ENCODE measurements around the gene SLC46A3. TPM values are rescaled to one million over a fixed set of nuclear protein-coding genes. Genes with fewer than 3 reads are reported as not detected.
"Not testable (repeated sequence)": the region's sequence is repeated elsewhere in the genome, so short reads cannot be mapped to it uniquely, and the experiment has no call there.

Gene SLC46A3
- total RNA-seq, result 39.2 TPM

DNA sequence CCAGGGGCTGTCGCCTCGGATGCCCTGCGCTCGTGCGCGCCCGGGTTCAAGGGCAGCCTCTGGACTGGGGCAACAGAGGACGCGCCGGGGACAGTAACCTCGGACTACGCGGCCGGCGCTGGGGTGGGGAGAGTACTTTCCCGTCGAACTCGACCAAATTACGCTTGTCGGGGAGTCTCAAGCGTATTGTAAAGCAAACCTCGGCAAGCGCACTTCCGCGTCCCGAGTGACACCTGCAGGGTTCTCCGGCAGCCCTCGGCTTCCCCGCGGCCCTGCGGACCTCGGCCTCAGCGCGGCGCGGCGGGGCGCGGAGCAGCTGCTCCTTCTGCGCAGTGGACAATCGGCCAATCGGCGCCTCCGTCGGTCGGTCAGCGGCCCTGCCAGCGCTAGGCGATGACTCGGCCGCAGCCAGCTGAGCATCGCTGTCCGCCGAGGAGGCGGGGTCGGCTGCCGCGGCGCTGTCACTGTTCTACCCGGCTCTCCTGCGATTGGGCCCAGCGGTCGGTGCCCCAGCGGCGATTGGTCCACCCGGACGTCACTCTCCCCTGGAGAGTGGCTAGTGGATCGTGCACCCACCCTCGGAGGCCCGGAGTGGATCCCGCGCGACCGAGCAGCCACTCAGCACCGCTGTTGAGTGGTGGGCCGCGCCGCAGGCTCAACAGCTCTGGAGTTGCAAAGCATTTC lies at the start of gene SLC46A3:
SLC46A3 (minus strand) TSS at position 428 of the 684 bp plus-strand sequence. CDS start 972 bp downstream, outside the sequence.
- DNase-seq (ENCODE audit: low spot score), result peak; percentile 100
- peak; percentile 93 for ATAC-seq

GRCh38 chr13:28763887-28764286 lies 45.1 kb upstream of the SLC46A3 start:
- ATAC-seq (no peak), DNase-seq (ENCODE audit: low spot score) (no peak)

DNA sequence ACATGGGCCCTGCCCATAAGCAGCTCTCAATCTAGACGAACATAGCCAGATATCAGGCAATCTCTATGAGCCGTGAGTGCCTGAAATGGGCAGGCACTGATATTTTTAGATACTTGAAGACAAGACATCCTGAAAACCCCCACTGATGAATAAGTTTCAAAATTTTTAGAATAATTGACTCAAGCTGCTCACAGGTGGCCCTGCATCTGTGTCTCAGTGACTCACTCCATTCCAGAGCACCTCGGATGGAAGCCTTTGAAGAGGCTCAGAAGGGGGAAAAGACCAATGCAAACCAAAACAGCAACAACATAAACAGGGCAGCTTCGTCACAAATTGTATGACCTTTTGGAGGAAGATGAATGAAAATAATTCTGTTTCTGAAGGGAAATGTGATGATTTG lies 42.8 kb upstream of the SLC46A3 start:
- no peak for ATAC-seq
- no peak for DNase-seq (ENCODE audit: low spot score)

DNA sequence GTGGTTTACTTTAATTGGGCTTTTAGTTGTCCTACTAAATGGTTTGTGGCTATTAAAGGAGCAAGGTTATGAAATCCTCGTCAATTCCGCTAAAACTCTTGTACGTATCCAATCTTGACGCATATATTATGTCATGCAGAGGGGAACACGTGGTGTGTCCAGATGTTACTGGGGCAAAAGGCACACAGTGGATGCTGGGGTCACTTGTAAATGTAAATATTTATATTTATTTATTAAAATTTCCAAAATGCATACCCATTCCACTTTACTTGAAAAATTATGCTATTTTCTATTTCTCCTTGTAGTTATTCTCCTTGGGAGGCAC lies 36.7 kb upstream of the SLC46A3 start:
- ATAC-seq (no peak), DNase-seq (ENCODE audit: low spot score) (no peak)

GRCh38 chr13:28754698-28755545 lies 36.2 kb upstream of the SLC46A3 start:
- peak; percentile 73 for ATAC-seq
- DNase-seq (ENCODE audit: low spot score), result no peak

GRCh38 chr13:28753946-28754345 lies 35.2 kb upstream of the SLC46A3 start:
- DNase-seq (ENCODE audit: low spot score) (no peak), ATAC-seq (no peak)

DNA sequence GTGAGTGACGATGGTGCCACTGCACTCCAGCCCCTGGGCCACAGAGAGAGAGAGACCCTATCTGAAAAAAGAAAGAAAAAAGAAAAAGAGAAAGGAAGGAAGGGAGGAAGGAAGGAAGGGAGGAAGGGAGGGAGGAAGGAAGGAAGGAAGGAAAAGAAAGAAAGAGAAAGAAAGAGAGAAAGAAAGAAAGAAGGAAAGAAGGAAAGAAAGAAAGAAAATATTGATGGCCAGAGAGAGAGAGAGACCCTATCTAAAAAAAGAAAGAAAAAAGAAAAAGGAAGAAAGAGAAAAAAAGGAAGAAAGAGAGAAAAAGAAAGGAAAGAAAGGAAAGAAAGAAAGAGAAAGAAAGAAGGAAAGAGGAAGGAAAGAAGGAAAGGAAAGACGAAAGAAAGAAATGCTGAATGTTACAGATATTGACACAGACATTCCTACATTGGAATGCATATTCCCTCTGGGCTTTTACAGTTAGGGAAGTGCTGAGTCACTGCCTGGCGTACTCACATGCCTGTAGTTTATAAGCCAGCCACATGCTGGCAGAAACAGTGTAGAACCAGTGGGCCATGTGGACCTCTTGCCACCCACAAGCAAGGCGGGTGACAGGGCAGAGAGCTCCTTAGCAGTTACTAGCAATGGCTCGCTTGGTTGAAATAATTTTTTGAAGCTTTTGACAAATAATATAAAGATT lies 34.6 kb upstream of the SLC46A3 start:
- DNase-seq (ENCODE audit: low spot score), result no peak
- peak; percentile 66 for ATAC-seq

DNA sequence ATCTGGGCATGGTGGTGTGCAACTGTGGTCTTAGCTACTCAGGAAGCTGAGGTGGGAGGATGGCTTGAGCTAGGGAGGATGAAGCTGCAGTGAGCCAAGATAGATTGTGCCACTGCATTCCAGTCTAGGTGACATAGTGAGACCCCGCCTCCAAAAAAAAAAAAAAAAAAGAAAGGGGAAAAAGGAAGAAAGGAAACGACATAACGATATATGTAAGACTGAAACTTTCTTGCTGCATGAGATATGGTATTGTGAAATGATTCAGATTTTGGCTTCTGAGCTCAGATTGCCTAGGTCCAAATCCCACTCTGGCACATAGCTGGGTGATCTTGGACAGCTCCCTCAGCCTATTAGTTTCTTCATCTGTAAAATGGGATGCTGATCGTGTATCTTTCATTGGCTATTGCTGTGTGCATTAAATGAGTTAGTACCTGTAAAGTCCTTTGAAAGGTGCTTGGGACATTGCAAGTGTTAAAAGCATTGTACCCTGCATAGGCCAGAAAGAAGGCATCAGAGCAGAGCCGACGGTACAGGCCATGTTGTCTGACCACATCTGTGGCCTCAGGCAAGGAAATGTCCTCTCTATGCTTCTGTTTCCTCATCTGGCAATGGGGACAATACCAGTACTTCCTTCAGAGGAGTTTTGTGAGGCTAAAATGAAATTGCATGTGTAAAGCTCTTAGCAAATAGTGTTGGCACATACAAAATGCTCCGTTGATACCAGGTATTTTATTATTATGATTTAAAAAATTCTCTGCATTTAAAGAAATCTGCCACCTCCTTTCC lies 32.6 kb upstream of the SLC46A3 start:
- ATAC-seq, result no peak
- no peak for DNase-seq (ENCODE audit: low spot score)

- ATAC-seq (peak; percentile 37), DNase-seq (ENCODE audit: low spot score) (no peak)
Observed at GRCh38 chr13:28750187-28751045, 31.6 kb upstream of the SLC46A3 start.

GRCh38 chr13:28747851-28748250 lies 29.1 kb upstream of the SLC46A3 start:
- ATAC-seq, result peak; percentile 85
- peak; percentile 67 for DNase-seq (ENCODE audit: low spot score)

DNA sequence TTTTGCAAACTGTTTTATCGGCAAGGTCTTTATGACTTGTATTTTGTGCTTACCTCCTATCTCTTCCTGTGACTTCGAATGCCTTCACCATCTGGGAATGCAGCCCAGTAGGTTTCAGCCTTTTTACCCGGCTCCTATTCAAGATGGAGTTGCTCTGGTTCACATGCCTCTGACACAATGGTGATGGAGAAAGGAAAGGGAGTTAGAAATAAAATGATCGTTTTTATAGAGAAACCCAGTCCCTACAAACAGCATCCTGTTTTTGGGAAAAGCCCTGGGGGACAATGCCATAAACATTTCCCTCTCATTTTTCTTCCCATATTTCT lies 27.5 kb upstream of the SLC46A3 start:
- no peak for DNase-seq (ENCODE audit: low spot score)
- no peak for ATAC-seq

GRCh38 chr13:28744656-28745055 lies 25.9 kb upstream of the SLC46A3 start:
- DNase-seq (ENCODE audit: low spot score) (no peak), ATAC-seq (no peak)

GRCh38 chr13:28744091-28744536 lies 25.3 kb upstream of the SLC46A3 start:
- ATAC-seq, result no peak
- DNase-seq (ENCODE audit: low spot score), result no peak

DNA sequence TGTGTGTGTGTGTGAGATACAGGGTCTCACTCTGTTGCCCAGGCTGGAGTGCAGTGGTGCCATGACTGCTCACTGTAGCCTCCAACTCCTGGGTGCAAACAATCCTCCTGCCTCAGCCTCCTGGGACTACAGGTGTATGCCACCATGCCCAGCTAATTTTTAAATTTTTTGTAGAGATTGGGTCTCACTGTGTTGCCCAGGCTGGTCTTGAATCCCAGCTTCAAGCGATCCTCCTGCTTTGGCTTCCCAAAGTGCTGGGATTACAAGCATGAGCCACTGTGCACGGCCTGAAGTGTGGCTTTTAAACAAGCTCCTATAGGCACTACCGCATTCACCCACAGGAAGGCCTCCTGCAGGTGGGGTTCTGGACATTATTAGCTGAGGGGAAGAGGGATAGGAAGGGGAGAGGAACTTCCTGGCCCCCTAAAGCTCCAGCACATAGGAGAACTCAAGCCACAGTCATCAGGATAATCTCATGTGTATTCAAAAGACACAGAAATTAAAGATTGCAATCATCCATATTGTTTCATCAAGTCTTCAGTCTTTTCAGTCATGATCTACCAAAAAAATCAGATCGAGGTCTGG lies 24.8 kb upstream of the SLC46A3 start:
- ATAC-seq (no peak), DNase-seq (ENCODE audit: low spot score) (no peak)

- no peak for ATAC-seq
Observed at GRCh38 chr13:28743020-28743419, 24.2 kb upstream of the SLC46A3 start.

GRCh38 chr13:28742445-28742844 lies 23.7 kb upstream of the SLC46A3 start:
- ATAC-seq; DNase-seq (ENCODE audit: low spot score): not testable (repeated sequence)

More at GRCh38 chr13:28743020-28743419, 24.2 kb upstream of the SLC46A3 start:
- no peak for DNase-seq (ENCODE audit: low spot score)

DNA sequence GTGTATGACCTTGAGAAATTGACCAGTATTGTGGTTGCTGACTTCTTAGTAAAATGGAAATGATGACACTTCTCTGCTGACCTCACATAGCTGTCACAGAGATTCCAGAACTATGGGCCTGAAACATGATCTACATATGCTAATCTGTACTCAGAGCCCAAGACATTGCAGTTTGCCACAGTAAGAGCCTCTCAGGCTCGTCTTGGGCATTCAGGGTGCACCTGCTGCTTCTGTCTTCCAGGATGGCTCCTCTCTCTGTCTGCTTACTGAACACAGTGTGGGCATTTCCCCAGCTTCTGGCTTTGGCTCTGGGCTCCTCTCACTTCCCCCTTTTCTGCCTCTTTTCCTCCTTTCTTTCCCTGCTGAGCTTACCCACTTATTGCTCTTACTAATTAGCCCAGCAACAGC lies 22.3 kb upstream of the SLC46A3 start:
- no peak for DNase-seq (ENCODE audit: low spot score)
- ATAC-seq, result no peak

DNA sequence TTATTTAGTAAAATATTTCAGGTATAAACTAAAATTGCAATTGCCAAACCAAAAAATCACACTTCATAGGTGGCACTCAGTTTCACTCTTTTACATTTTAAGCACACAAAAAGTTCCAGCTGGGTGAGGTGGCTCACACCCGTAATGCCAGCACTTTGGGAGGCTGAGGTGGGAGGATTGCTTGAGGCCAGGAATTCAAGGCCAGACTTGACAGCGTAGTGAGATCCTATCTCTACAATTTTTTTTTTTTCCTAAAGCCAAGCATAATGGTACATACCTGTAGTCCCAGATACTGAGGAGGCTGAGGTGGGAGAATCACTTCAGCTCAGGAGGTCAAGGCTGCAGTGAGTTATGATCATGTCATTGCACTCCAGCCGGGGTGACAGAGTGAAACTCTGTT lies 20.6 kb upstream of the SLC46A3 start:
- ATAC-seq, result no peak
- no peak for DNase-seq (ENCODE audit: low spot score)

DNA sequence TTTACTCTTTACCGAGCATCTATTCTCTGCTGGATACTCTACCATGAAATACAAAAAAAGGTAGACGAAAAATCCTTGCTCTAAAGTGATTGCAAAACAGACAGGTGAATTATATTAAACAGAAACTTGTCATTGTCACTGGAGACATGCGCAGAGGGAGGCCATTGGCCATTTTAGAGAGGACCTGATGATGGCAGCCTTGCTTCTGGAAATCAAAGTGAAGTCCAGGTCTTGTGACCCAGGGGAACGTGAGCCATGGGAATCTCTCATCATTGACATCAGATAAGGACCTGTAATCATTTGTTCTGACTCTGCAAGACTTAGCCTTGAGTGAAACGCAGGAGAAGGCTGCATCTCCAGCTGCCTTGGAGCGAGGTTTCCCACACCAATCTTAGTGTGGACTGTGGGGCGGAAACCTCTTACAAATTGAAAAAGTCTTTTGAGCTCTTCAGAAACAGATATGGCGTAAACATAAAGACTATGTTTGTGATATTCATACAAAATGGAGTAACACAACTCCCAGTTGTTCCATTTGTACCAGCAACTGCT lies 16.8 kb upstream of the SLC46A3 start:
- DNase-seq (ENCODE audit: low spot score), result no peak
- peak; percentile 42 for ATAC-seq

Data from left lobe of liver (tissue), 2 donors.